GM12892 (cell line): ENCODE measurements around the gene LRMDA.
"Not testable (repeated sequence)": the region's sequence is repeated elsewhere in the genome, so short reads cannot be mapped to it uniquely, and the experiment has no call there.

Experiments used
- DNase-seq: peaks from one replicate; pipeline ENCODE4 v3.0.0; 2011; ENCODE audit not compliant: insufficient read length
- FAIRE-seq: peaks from 2 replicates; lab custom pipeline; 2011; peaks lifted over from hg19 to GRCh38; lab: Jason Lieb, UNC
- POLR2A ChIP-seq: IDR thresholded peaks from 2 replicates; pipeline ENCODE4 v1.6.1; 2011; ENCODE audit warnings: low read depth, low read length, control low read depth
- POLR2AphosphoS5 ChIP-seq: IDR thresholded peaks from 2 replicates; pipeline ENCODE4 v1.6.1; 2011; ENCODE audit warnings: low read depth, low read length, control low read depth
- TAF1 ChIP-seq: IDR thresholded peaks from 2 replicates; pipeline ENCODE4 v1.6.1; 2011; ENCODE audit warnings: low read depth, mild to moderate bottlenecking, control low read depth, low read length, borderline replicate concordance

Gene LRMDA

GRCh38 chr10:76126607-76127527, 695.4 kb downstream of the LRMDA start:
- FAIRE-seq (no peak), DNase-seq (no peak)
- TF ChIP-seq POLR2A, result no peak
- no peak for TF ChIP-seq POLR2AphosphoS5
- TF ChIP-seq TAF1, result no peak

- no peak for TF ChIP-seq POLR2A
- TF ChIP-seq POLR2AphosphoS5, result no peak
- no peak for TF ChIP-seq TAF1
- DNase-seq, result no peak
- FAIRE-seq, result no peak
Measured at GRCh38 chr10:76127984-76128589, 696.7 kb downstream of the LRMDA start.

GRCh38 chr10:76129213-76129612, 697.8 kb downstream of the LRMDA start:
- DNase-seq (no peak), FAIRE-seq (no peak)
- no peak for TF ChIP-seq POLR2AphosphoS5
- TF ChIP-seq TAF1, result no peak
- no peak for TF ChIP-seq POLR2A

- no peak for TF ChIP-seq POLR2AphosphoS5
- TF ChIP-seq POLR2A, result no peak
- no peak for TF ChIP-seq TAF1
- no peak for FAIRE-seq
- no peak for DNase-seq
Measured at GRCh38 chr10:76130892-76131291, 699.5 kb downstream of the LRMDA start.

GRCh38 chr10:76133597-76134255, 702.3 kb downstream of the LRMDA start:
- FAIRE-seq, result no peak
- DNase-seq, result no peak
- TF ChIP-seq TAF1, result no peak
- no peak for TF ChIP-seq POLR2A
- TF ChIP-seq POLR2AphosphoS5, result no peak

GRCh38 chr10:76136961-76137360, 705.5 kb downstream of the LRMDA start:
- DNase-seq, result no peak
- FAIRE-seq, result no peak
- TF ChIP-seq POLR2AphosphoS5, result no peak
- TF ChIP-seq POLR2A, result no peak
- no peak for TF ChIP-seq TAF1

- no peak for DNase-seq
- TF ChIP-seq POLR2AphosphoS5, result no peak
- FAIRE-seq, result no peak
Measured at GRCh38 chr10:76138286-76138685, 706.9 kb downstream of the LRMDA start.

GRCh38 chr10:76138906-76139305, 707.5 kb downstream of the LRMDA start:
- TF ChIP-seq POLR2A (no peak), TAF1 (no peak), POLR2AphosphoS5 (no peak)
- FAIRE-seq, result no peak
- no peak for DNase-seq

GRCh38 chr10:76139431-76139830, 708.0 kb downstream of the LRMDA start:
- TF ChIP-seq TAF1 (no peak), POLR2AphosphoS5 (no peak), POLR2A (no peak)
- no peak for DNase-seq
- FAIRE-seq, result no peak

- FAIRE-seq (no peak), DNase-seq (no peak)
- TF ChIP-seq POLR2AphosphoS5 (no peak), POLR2A (no peak), TAF1 (no peak)
Measured at GRCh38 chr10:76141376-76141775, 710.0 kb downstream of the LRMDA start.

- not testable (repeated sequence) for DNase-seq, FAIRE-seq
Measured at GRCh38 chr10:76148217-76148616, 716.8 kb downstream of the LRMDA start.

- no peak for DNase-seq
- TF ChIP-seq POLR2A, result no peak
- TF ChIP-seq TAF1, result no peak
- no peak for TF ChIP-seq POLR2AphosphoS5
- FAIRE-seq, result no peak
Measured at GRCh38 chr10:76149182-76149581, 717.8 kb downstream of the LRMDA start.
